Endothelial cell of umbilical vein (primary cell): ENCODE results near the gene GNAQ.

Experiments used
- EZH2 ChIP-seq: IDR thresholded peaks from 2 replicates; pipeline ENCODE4 v1.6.1; 2012; ENCODE audit warnings: borderline replicate concordance, low read depth, mild to moderate bottlenecking, moderate library complexity, low read length, inconsistent platforms; ENCODE audit not compliant: severe bottlenecking
- FOS ChIP-seq: IDR thresholded peaks from 2 replicates; pipeline ENCODE4 v1.6.1; 2011; ENCODE audit warnings: mild to moderate bottlenecking, low read length, moderate library complexity, borderline replicate concordance; ENCODE audit not compliant: insufficient read depth
- GATA2 ChIP-seq: IDR thresholded peaks from 2 replicates; pipeline ENCODE4 v1.7.0; 2011; ENCODE audit warnings: low read depth, mild to moderate bottlenecking, moderate library complexity, mixed read lengths, low read length; ENCODE audit not compliant: insufficient read length, insufficient read depth
- JUN ChIP-seq: IDR thresholded peaks from 2 replicates; pipeline ENCODE4 v1.6.1; 2011; ENCODE audit warnings: borderline replicate concordance, low read depth; ENCODE audit not compliant: insufficient read length, insufficient read depth
- POLR2A ChIP-seq: IDR thresholded peaks from 2 replicates; pipeline ENCODE4 v1.6.1; 2012; ENCODE audit warnings: low read depth, mild to moderate bottlenecking, control low read depth, low read length
- POLR2AphosphoS5 ChIP-seq: IDR thresholded peaks from 2 replicates; pipeline ENCODE4 v1.6.1; 2012; ENCODE audit warnings: low read depth, mild to moderate bottlenecking, control low read depth, low read length, moderate library complexity; ENCODE audit not compliant: insufficient read depth
- TF ChIP-seq, protein P1 (sequence below), 2 donors: IDR thresholded peaks; 1 replicate in 1 of 2; 2 replicates in 1 of 2; pipeline ENCODE4 v1.5.1; 2011; ENCODE audit warnings: low read length in 2 of 2, mild to moderate bottlenecking in 2 of 2, moderate library complexity in 2 of 2, control low read depth in 1 of 2, inconsistent platforms in 1 of 2, low read depth in 1 of 2; ENCODE audit not compliant: insufficient read depth in 1 of 2; ENCODE audit errors: extremely low read depth in 1 of 2
- TF ChIP-seq, protein P2 (sequence below): IDR thresholded peaks from 2 replicates; pipeline ENCODE4 v1.6.1; 2011; ENCODE audit not compliant: insufficient read depth, insufficient read length

DNA sequence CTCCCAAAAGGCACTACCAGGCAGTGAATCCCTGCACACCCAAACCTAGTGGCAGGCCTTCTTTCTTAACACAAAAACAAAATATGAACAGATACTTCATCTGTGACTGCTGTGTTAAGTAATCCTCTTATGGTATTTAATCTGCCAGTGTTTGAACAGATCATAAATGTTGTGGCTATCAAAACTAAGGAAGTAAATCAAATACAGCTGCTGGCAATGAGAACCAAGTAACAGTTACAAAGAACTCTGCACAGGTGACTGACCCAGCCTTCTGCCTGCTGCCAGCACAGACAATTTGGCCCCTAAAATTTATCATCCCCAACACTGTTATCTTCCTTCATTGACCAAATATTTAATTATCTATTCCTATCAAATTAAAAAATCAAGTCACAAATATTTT, 78.0 kb downstream of the GNAQ start:
- no peak for TF ChIP-seq POLR2A
- TF ChIP-seq POLR2AphosphoS5, result no peak
- TF ChIP-seq, protein P1, sequence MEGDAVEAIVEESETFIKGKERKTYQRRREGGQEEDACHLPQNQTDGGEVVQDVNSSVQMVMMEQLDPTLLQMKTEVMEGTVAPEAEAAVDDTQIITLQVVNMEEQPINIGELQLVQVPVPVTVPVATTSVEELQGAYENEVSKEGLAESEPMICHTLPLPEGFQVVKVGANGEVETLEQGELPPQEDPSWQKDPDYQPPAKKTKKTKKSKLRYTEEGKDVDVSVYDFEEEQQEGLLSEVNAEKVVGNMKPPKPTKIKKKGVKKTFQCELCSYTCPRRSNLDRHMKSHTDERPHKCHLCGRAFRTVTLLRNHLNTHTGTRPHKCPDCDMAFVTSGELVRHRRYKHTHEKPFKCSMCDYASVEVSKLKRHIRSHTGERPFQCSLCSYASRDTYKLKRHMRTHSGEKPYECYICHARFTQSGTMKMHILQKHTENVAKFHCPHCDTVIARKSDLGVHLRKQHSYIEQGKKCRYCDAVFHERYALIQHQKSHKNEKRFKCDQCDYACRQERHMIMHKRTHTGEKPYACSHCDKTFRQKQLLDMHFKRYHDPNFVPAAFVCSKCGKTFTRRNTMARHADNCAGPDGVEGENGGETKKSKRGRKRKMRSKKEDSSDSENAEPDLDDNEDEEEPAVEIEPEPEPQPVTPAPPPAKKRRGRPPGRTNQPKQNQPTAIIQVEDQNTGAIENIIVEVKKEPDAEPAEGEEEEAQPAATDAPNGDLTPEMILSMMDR (IDR thresholded peaks at IDR 0.05; ENCODE audit: extremely low read depth in 1 of 2, insufficient read depth in 1 of 2, low read depth in 1 of 2, low read length in 2 of 2), result no peak
- no peak for TF ChIP-seq FOS
- TF ChIP-seq EZH2, result no peak
- TF ChIP-seq, protein P2, sequence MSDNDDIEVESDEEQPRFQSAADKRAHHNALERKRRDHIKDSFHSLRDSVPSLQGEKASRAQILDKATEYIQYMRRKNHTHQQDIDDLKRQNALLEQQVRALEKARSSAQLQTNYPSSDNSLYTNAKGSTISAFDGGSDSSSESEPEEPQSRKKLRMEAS, result no peak
- no peak for TF ChIP-seq JUN
- TF ChIP-seq GATA2, result no peak
